Measurements from ENCODE around the gene ARID1B. TPM values are rescaled to one million over a fixed set of nuclear protein-coding genes. Genes with fewer than 3 reads are reported as not detected.

The ARID1B gene
- total RNA-seq, 2 experiments from 2014 or later = 36.9 to 38.9 TPM

DNA sequence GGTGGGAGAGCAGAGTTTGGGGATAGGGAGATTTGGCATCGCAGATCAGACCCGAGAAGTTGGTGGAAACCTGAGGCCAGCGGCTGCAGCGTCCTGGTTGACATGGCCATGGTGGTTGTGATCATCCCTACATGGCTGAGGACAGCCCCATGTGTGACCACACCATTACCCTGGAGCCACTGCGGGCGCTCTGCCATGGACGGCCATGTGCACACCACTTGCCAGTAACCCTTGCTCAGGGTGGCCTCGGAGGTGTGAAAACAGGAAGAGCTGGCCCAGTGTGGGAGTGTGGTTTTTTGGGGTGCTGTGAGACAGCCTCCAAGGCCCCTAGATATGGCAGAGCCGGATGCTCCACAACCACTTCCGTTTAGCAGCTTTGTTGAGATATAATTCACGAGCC lies 481.7 kb downstream of the ARID1B start:
- Mint-ChIP-seq H3K27ac (no peak overlapping the region), H3K4me1 (ENCODE audit: low read depth) (peaks cover 2% of the 10 kb centered on the region), H3K4me3 (no peak overlapping the region), H3K27me3 (peaks cover 8% of the 10 kb centered on the region), H3K9me3 (no peaks in the 10 kb centered on the region), H3K36me3 (ENCODE audit: low read depth) (no peaks in the 10 kb centered on the region)
- CTCF ChIA-PET = no interaction called here
- DNase-seq = peak; percentile 40
- TF ChIP-seq, protein P1, sequence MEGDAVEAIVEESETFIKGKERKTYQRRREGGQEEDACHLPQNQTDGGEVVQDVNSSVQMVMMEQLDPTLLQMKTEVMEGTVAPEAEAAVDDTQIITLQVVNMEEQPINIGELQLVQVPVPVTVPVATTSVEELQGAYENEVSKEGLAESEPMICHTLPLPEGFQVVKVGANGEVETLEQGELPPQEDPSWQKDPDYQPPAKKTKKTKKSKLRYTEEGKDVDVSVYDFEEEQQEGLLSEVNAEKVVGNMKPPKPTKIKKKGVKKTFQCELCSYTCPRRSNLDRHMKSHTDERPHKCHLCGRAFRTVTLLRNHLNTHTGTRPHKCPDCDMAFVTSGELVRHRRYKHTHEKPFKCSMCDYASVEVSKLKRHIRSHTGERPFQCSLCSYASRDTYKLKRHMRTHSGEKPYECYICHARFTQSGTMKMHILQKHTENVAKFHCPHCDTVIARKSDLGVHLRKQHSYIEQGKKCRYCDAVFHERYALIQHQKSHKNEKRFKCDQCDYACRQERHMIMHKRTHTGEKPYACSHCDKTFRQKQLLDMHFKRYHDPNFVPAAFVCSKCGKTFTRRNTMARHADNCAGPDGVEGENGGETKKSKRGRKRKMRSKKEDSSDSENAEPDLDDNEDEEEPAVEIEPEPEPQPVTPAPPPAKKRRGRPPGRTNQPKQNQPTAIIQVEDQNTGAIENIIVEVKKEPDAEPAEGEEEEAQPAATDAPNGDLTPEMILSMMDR (IDR thresholded peaks at IDR 0.05) = no peak
- POLR2A ChIA-PET = interaction anchor here (0.8 kb wide), 1 partner anchor 19 kb away, joined by 3 read pairs; no protein-coding TSS in a partner anchor
- ATAC-seq = peak; percentile 67
- intact Hi-C loops (cut with micrococcal nuclease) = no loop called here

DNA sequence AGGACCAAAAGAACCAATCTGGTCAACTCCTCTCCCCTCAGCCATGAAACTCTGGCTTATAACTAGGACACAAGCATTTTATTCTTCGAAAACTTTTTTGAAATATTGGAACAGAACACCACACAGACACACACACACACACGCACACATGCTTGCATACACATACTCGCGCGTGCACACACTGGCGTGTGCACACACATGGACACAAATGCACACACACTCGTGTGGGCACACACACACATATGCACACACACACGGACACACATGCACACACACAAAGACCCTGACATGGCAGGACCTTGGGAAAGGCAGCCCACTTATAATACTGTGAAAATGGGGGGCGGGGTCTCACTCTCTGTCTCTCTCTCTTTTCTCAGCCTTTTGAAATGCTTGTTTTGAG lies 482.3 kb downstream of the ARID1B start:
- H3K4me3 Mint-ChIP-seq = no peak overlapping the region
- peaks cover 4% of the 10 kb centered on the region for H3K27me3 Mint-ChIP-seq
- CTCF ChIA-PET = no interaction called here
- ATAC-seq (no peak), DNase-seq (no peak)
- no peak overlapping the region for H3K27ac Mint-ChIP-seq
- H3K9me3 Mint-ChIP-seq = no peaks in the 10 kb centered on the region
- POLR2A ChIA-PET = interaction anchor here (0.8 kb wide), 1 partner anchor 18 kb away, joined by 3 read pairs; no protein-coding TSS in a partner anchor
- H3K4me1 Mint-ChIP-seq (ENCODE audit: low read depth) = peaks cover 2% of the 10 kb centered on the region
- no peaks in the 10 kb centered on the region for H3K36me3 Mint-ChIP-seq (ENCODE audit: low read depth)
- TF ChIP-seq, protein P1 (IDR thresholded peaks at IDR 0.05) = no peak
- intact Hi-C loops (cut with micrococcal nuclease) = no loop called here

Small RNA genes lying within 50 kb of the gene (microRNA-seq; reads per million reads assigned to microRNA genes)
- gene MIR4466 (ENCODE audit: borderline microRNAs expressed, borderline replicate concordance) = 1.5 reads per million

All from activated CD8-positive, alpha-beta T cell treated with anti-CD3 and anti-CD28 coated beads for 36 hours (primary cell).